ENCODE measurements around the gene PCYT1B.
"Not testable (repeated sequence)": the region's sequence is repeated elsewhere in the genome, so short reads cannot be mapped to it uniquely, and the experiment has no call there.

Gene PCYT1B

DNA sequence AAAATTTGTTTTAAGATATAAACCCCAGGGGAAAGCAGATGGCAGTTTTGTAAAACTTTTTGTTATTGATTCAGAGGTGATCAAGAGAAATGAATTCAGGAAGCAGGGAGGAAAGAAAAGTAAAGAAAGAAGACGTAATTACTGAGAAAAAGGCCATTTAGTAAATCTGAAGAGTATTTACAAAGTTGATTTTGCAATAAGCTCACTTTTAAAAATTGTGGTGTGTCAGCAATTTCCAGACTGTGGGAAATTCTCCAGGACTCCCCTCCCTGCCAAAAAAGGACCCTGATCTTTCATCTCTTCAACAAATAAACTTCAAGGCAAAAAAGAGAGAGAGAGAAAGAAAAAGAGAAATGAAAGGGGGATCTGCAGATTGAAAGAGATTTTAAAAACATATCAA lies 36.6 kb downstream of the PCYT1B start:
- Histone ChIP-seq H3K79me2 (ENCODE audit: insufficient read depth, low read depth) (no peaks in the 10 kb centered on the region), H4K20me1 (ENCODE audit: insufficient read depth) (no peaks in the 10 kb centered on the region)
- TF ChIP-seq, protein P1, sequence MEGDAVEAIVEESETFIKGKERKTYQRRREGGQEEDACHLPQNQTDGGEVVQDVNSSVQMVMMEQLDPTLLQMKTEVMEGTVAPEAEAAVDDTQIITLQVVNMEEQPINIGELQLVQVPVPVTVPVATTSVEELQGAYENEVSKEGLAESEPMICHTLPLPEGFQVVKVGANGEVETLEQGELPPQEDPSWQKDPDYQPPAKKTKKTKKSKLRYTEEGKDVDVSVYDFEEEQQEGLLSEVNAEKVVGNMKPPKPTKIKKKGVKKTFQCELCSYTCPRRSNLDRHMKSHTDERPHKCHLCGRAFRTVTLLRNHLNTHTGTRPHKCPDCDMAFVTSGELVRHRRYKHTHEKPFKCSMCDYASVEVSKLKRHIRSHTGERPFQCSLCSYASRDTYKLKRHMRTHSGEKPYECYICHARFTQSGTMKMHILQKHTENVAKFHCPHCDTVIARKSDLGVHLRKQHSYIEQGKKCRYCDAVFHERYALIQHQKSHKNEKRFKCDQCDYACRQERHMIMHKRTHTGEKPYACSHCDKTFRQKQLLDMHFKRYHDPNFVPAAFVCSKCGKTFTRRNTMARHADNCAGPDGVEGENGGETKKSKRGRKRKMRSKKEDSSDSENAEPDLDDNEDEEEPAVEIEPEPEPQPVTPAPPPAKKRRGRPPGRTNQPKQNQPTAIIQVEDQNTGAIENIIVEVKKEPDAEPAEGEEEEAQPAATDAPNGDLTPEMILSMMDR (conservative IDR thresholded peaks at IDR 0.05; ENCODE audit: low read depth, low read length), result no peak

DNA sequence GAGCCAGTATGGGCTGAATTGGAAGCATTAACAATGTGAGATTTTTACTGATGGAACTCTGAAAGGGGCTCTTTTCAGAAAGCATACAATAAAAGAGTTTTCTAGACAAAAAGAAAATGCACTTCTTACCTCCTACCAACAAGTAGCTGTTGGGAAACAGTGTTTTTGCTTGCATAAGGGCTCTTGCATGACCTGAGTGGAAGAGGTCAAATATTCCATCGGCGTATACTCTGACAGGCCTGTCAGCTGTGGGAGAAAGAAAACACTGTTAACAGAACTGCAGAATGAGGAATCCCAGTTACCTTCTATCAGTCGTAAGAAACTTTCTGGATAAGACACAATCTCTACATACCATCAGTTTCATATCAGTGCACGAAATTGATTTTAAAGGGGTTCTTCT lies 39.5 kb downstream of the PCYT1B start:
- no peak overlapping the region for H3K4me2 ChIP-seq
- H3K4me1 ChIP-seq (ENCODE audit: low read depth, poor library complexity, severe bottlenecking), result no peaks in the 10 kb centered on the region
- no peak overlapping the region for H3K4me3 ChIP-seq (IDR thresholded peaks at IDR 0.05; ENCODE audit: insufficient read depth, low read depth, low read length)
- H2AFZ ChIP-seq (ENCODE audit: low read depth), result no peak overlapping the region
- TF ChIP-seq, protein P1 (conservative IDR thresholded peaks at IDR 0.05; ENCODE audit: low read depth, low read length), result no peak
- H3K27me3 ChIP-seq (ENCODE audit: insufficient read depth, low read depth), result no peaks in the 10 kb centered on the region
- H4K20me1 ChIP-seq (ENCODE audit: insufficient read depth), result no peaks in the 10 kb centered on the region
- no peaks in the 10 kb centered on the region for H3K79me2 ChIP-seq (ENCODE audit: insufficient read depth, low read depth)
- no peak overlapping the region for H3K27ac ChIP-seq
- H3K36me3 ChIP-seq (ENCODE audit: insufficient read depth), result no peaks in the 10 kb centered on the region
- no peak overlapping the region for H3K9ac ChIP-seq

More for the DNA sequence above, 36.6 kb downstream of the PCYT1B start:
- H3K4me2 ChIP-seq, result no peak overlapping the region
- H3K9ac ChIP-seq, result no peak overlapping the region
- no peak overlapping the region for H3K4me3 ChIP-seq (IDR thresholded peaks at IDR 0.05; ENCODE audit: insufficient read depth, low read depth, low read length)
- no peaks in the 10 kb centered on the region for H3K4me1 ChIP-seq (ENCODE audit: low read depth, poor library complexity, severe bottlenecking)
- H3K27ac ChIP-seq, result no peak overlapping the region
- no peaks in the 10 kb centered on the region for H3K36me3 ChIP-seq (ENCODE audit: insufficient read depth)
- H2AFZ ChIP-seq (ENCODE audit: low read depth), result no peak overlapping the region
- H3K27me3 ChIP-seq (ENCODE audit: insufficient read depth, low read depth), result no peaks in the 10 kb centered on the region

DNA sequence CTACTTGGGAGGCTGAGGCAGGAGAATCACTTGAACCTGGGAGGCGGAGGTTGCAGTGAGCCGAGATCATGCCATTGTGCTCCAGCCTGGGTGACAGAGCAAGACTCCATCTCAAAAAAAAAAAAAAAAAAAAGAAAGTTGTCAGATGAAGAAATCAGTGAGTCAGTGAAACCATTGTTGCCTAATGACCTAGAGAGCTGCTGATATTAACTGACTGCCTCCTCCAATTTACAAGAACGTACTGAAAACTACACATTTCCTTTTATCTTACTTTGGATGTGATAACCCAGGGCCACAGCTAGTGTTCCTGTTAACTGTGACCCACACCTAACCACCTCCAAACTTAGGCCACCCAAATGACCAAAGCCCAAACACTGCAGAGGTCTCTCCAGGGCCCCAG lies 41.2 kb downstream of the PCYT1B start:
- not testable (repeated sequence) for H3K27me3 ChIP-seq (ENCODE audit: insufficient read depth, low read depth); H3K9ac ChIP-seq; H2AFZ ChIP-seq (ENCODE audit: low read depth); H3K4me3 ChIP-seq (IDR thresholded peaks at IDR 0.05; ENCODE audit: insufficient read depth, low read depth, low read length); H3K36me3 ChIP-seq (ENCODE audit: insufficient read depth); H3K4me2 ChIP-seq; H3K79me2 ChIP-seq (ENCODE audit: insufficient read depth, low read depth); H3K27ac ChIP-seq; H4K20me1 ChIP-seq (ENCODE audit: insufficient read depth); H3K4me1 ChIP-seq (ENCODE audit: low read depth, poor library complexity, severe bottlenecking)

DNA sequence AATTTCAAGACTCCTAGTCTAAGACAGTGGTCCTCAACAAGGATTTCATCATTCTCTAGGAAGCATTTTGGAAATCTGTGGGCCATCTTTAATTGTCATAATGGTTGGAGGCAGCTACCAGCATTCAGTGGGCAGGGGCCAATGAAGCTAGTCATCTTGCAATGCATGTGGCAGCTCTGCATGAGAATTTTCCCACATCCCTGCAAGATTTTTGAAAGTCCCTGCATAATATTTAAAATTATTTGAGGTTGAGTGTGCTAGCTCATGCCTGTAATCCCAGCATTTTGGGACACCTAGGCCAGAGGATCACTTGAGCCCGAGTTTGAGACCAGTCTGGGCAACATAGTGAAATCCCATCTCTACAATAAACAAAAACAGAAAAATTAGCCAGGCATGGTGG lies 44.0 kb downstream of the PCYT1B start:
- H2AFZ ChIP-seq (ENCODE audit: low read depth), result no peak overlapping the region
- no peak overlapping the region for H3K4me2 ChIP-seq
- no peaks in the 10 kb centered on the region for H3K4me1 ChIP-seq (ENCODE audit: low read depth, poor library complexity, severe bottlenecking)
- H3K4me3 ChIP-seq (IDR thresholded peaks at IDR 0.05; ENCODE audit: insufficient read depth, low read depth, low read length), result no peak overlapping the region
- H3K27me3 ChIP-seq (ENCODE audit: insufficient read depth, low read depth), result no peaks in the 10 kb centered on the region
- no peaks in the 10 kb centered on the region for H3K36me3 ChIP-seq (ENCODE audit: insufficient read depth)
- H3K9ac ChIP-seq, result no peak overlapping the region
- no peaks in the 10 kb centered on the region for H3K79me2 ChIP-seq (ENCODE audit: insufficient read depth, low read depth)
- H3K27ac ChIP-seq, result no peak overlapping the region
- TF ChIP-seq, protein P1 (conservative IDR thresholded peaks at IDR 0.05; ENCODE audit: low read depth, low read length), result no peak
- no peaks in the 10 kb centered on the region for H4K20me1 ChIP-seq (ENCODE audit: insufficient read depth)

DNA sequence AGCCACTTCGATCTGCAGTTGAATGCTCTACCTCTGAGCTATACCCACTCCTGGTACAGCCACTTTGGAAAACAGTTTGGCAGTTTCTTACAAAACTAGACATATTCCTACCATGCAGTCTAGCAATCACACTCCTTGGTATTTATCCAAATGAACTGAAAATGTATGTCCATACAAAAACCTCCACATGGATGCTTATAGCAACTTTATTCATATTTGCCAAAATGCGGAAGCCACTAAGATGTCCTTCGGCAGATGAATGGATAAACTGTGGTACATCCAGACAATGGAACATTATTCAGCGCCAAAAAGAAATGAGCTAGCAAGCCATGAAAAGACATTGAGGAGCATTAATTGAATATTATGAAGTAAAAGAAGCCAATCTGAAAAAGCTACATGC lies 45.3 kb downstream of the PCYT1B start:
- Histone ChIP-seq H3K36me3 (ENCODE audit: insufficient read depth) (no peaks in the 10 kb centered on the region), H3K27ac (no peak overlapping the region), H3K79me2 (ENCODE audit: insufficient read depth, low read depth) (no peaks in the 10 kb centered on the region), H4K20me1 (ENCODE audit: insufficient read depth) (no peaks in the 10 kb centered on the region), H3K4me2 (no peak overlapping the region), H3K4me3 (IDR thresholded peaks at IDR 0.05; ENCODE audit: insufficient read depth, low read depth, low read length) (no peak overlapping the region), H3K4me1 (ENCODE audit: low read depth, poor library complexity, severe bottlenecking) (no peaks in the 10 kb centered on the region), H3K27me3 (ENCODE audit: insufficient read depth, low read depth) (no peaks in the 10 kb centered on the region), H2AFZ (ENCODE audit: low read depth) (no peak overlapping the region), H3K9ac (no peak overlapping the region)
- TF ChIP-seq, protein P1 (conservative IDR thresholded peaks at IDR 0.05; ENCODE audit: low read depth, low read length), result no peak

Measured in KMS-11 (cell line).